Bronchial epithelial cell (primary cell): ENCODE data around the gene TMA7. TPM values are rescaled to one million over a fixed set of nuclear protein-coding genes. Genes with fewer than 3 reads are reported as not detected.
"Not testable (repeated sequence)": the region's sequence is repeated elsewhere in the genome, so short reads cannot be mapped to it uniquely, and the experiment has no call there.

ENCODE experiments used
- DNase-seq: peaks from one replicate; pipeline ENCODE4 v3.0.0-alpha.2; 2010; ENCODE audit warnings: low read depth
- FAIRE-seq: peaks from 2 replicates; lab custom pipeline; 2011; peaks lifted over from hg19 to GRCh38; lab: Jason Lieb, UNC
- H3K27me3 ChIP-seq: 2 replicates; pipeline ENCODE4 v1.5.1; 2011; ENCODE audit warnings: low read length; ENCODE audit not compliant: control insufficient read depth, insufficient read depth
- H3K36me3 ChIP-seq: 2 replicates; pipeline ENCODE4 v1.5.1; 2011; ENCODE audit warnings: low read length; ENCODE audit not compliant: control insufficient read depth, insufficient read depth
- H3K4me3 ChIP-seq: 2 replicates; pipeline ENCODE4 v1.5.1; 2011; ENCODE audit warnings: mild to moderate bottlenecking, low read depth, low read length, control low read depth
- total RNA-seq: library from RNA; depleted of rRNA; stranded (reverse); fragments of >200 nt; gene quantifications from 2 replicates; pipeline ENCODE4 v1.2.1, GENCODE V29; 2014
- TF ChIP-seq, protein P1 (sequence below): IDR thresholded peaks from 2 replicates; pipeline ENCODE4 v1.5.1; 2011; ENCODE audit warnings: mild to moderate bottlenecking, moderate library complexity, low read length, control low read depth, inconsistent platforms; ENCODE audit not compliant: insufficient read depth, severe bottlenecking

Gene TMA7
- total RNA-seq, 1 donor from 2014 or later: 190 TPM

DNA sequence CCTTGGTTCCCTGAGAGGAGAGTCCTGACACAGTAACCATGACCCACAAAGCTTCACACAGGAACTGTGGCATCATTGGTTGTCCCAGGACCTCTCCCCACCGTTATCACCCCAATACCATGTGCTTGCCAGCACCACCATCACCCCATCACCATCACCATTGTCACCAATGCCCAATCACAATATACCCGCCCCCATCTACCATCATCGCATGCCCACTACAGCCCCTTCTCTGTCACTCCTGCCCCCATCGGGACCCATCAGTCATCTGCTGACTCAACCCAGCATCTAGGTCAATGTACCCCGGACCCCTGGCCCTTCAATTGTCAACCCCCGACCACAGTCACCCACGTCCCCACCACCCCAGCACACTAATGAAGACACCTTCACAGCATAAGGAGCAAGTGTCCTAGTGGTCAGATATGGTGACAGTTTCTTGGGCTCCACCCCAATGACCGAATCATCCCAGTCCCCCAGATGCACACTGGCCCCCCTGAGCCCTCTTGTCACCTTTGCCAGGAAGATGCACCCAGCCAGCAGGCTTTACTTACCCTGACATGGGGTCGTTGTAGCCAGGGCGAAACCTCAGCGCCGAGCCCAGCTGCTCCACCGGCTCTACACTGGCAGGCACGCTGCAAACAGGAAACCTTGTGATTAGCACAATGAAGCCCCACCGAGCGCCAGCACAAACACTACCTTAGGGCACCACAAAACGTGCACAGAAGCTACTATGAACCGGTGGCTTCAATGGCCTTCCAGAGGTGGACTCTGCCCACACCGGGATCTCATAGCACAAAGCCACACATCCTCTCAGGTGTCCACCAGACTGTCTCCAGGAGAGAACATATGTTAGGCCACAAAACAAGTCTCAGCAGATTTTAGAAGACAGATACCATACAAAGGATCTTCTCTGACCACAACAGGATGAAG, 38.8 kb downstream of the TMA7 start:
- Histone ChIP-seq H3K4me3 (no peak overlapping the region), H3K27me3 (no peaks in the 10 kb centered on the region), H3K36me3 (peaks cover 2% of the 10 kb centered on the region)
- FAIRE-seq (no peak), DNase-seq (no peak)
- TF ChIP-seq, protein P1, sequence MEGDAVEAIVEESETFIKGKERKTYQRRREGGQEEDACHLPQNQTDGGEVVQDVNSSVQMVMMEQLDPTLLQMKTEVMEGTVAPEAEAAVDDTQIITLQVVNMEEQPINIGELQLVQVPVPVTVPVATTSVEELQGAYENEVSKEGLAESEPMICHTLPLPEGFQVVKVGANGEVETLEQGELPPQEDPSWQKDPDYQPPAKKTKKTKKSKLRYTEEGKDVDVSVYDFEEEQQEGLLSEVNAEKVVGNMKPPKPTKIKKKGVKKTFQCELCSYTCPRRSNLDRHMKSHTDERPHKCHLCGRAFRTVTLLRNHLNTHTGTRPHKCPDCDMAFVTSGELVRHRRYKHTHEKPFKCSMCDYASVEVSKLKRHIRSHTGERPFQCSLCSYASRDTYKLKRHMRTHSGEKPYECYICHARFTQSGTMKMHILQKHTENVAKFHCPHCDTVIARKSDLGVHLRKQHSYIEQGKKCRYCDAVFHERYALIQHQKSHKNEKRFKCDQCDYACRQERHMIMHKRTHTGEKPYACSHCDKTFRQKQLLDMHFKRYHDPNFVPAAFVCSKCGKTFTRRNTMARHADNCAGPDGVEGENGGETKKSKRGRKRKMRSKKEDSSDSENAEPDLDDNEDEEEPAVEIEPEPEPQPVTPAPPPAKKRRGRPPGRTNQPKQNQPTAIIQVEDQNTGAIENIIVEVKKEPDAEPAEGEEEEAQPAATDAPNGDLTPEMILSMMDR: no peak

DNA sequence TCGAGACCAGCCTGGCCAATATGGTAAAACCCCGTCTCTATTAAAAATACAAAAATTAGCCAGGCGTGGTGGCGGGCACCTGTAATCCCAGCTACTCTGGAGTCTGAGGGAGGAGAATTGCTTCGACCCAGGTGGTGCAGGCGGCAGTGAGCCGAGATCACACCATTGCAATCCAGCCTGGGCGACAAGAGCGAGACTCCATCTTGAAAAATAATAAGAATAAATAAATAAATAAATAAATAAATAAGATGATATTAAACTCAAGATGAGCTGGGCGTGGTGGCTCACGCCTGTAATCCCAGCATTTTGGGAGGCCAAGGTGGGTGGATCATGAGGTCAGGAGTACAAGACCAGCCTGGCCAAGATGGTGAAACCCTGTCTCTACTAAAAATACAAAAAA, 40.8 kb downstream of the TMA7 start:
- H3K4me3 ChIP-seq, DNase-seq, H3K36me3 ChIP-seq, H3K27me3 ChIP-seq, FAIRE-seq: not testable (repeated sequence)

DNA sequence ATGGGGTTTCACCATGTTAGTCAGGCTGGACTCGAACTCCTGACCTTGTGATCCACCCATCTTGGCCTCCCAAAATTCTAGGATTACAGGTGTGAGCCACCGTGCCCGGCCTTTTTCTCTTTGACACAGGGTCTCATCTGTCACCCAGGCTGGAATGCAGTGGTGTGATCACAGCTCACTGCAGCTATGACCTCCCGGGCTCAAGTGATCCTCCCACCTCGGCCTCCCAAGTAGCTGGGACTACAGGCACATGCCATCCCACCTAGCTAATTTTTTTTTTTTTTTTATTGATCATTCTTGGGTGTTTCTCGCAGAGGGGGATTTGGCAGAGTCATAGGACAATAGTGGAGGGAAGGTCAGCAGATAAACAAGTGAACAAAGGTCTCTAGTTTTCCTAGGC, 42.8 kb downstream of the TMA7 start:
- not testable (repeated sequence) for H3K36me3 ChIP-seq, H3K4me3 ChIP-seq, H3K27me3 ChIP-seq, DNase-seq, FAIRE-seq

DNA sequence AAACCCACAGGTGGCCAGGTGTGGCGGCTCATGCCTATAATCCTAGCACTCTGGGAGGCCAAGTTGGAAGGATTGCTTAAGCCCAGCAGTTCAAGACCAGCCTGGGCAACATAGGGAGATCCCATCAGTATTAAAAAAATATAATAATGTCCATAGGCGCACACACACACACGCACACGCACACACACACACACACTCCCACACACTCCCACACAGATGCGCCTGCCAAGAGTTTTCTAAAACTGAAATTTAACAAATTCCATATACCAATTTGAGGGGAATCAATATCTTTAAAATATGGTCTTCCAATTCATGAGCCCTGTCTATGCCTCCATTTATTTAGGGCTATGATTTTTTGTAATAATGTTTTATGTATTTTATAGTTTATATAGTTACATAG, 46.9 kb downstream of the TMA7 start:
- FAIRE-seq: no peak
- Histone ChIP-seq H3K27me3 (no peaks in the 10 kb centered on the region), H3K36me3 (no peaks in the 10 kb centered on the region), H3K4me3 (no peak overlapping the region)
- TF ChIP-seq, protein P1: no peak
- no peak for DNase-seq

DNA sequence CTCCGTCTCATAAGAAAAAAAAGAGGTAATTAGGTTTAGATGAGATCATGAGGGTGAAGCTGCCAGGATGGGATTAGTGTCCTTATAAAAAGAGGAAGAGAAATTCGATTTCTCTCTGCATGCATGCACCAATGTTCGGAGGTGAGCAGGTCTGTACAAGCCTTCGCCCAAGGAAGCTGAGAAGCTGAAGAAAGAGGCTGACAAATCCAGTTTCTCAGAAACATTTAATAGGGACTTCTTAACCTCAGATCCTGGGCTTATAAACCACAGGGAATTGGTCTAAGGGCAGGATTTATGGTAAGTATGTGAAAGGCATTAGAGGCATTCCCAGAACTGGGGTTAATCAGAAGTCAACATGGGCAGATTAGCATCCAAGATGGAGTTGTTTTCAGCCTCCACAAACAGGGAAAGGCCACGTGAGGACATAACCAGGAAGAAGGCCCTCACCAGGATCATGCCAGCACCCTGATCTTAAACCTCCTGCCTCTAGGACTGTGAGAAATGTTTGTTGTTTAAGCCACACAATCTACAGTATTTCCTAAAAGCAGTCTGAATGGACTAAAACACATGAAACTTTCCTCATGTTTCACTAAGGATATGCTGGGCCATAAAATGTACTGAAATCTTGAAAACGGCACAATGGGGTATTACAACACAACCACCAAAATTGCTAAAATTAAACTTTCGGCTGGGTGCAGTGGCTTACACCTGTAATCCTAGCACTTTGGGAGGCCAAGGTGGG, 52.6 kb downstream of the TMA7 start:
- peak; percentile 96 for DNase-seq
- TF ChIP-seq, protein P1: no peak
- H3K4me3 ChIP-seq: no peak overlapping the region

DNA sequence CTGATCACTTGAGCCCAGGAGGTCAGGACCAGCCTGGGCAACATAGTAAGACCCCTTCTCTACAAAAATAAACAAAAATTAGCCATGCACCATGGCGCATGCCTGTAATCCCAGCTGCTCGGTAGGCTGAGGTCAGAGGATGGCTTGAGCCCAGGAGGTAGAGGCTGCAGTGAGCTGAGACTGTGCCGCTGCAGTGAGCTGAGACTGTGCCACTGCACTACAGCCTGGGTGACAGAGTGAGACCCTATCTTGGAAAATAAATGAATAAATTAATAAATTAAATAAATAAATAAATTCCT, 53.1 kb downstream of the TMA7 start:
- TF ChIP-seq, protein P1: no peak
- H3K27me3 ChIP-seq: no peaks in the 10 kb centered on the region
- FAIRE-seq (no peak), DNase-seq (no peak)
- no peaks in the 10 kb centered on the region for H3K36me3 ChIP-seq
- no peak overlapping the region for H3K4me3 ChIP-seq

More for the DNA sequence above, 52.6 kb downstream of the TMA7 start:
- Histone ChIP-seq H3K36me3 (no peaks in the 10 kb centered on the region), H3K27me3 (no peaks in the 10 kb centered on the region)
- no peak for FAIRE-seq

Other genes with a start within 250 kb of the TMA7 start
- gene CAMP, start 216.8 kb upstream of the TMA7 start, total RNA-seq: 11.3 and 22.1 TPM in 2 replicates
- gene ZNF589, start 199.2 kb upstream of the TMA7 start, total RNA-seq: 3.7 and 5.8 TPM in 2 replicates
- 31.7 and 40.8 TPM in 2 replicates for gene NME6, start 138.9 kb upstream of the TMA7 start, total RNA-seq
- not detected in 2 replicates for gene SPINK8, start 106.6 kb upstream of the TMA7 start, total RNA-seq
- gene FBXW12, start 68.0 kb upstream of the TMA7 start, total RNA-seq: not detected in 2 replicates
- gene PLXNB1, start 10.2 kb upstream of the TMA7 start, total RNA-seq: 63.7 and 90.4 TPM in 2 replicates
- 48.4 and 55.3 TPM in 2 replicates for gene CCDC51, start 138 bp upstream of the TMA7 start, total RNA-seq
- 4.1 and 5.5 TPM in 2 replicates for gene ATRIP, start 6.5 kb downstream of the TMA7 start, total RNA-seq
- 87.1 and 131 TPM in 2 replicates for gene SHISA5, start 63.9 kb downstream of the TMA7 start, total RNA-seq
- 18.2 and 20.2 TPM in 2 replicates for gene PFKFB4, start 116.5 kb downstream of the TMA7 start, total RNA-seq
- 9.6 and 12.9 TPM in 2 replicates for gene UCN2, start 123.5 kb downstream of the TMA7 start, total RNA-seq
- 147 and 173 TPM in 2 replicates for gene COL7A1, start 155.1 kb downstream of the TMA7 start, total RNA-seq
- gene UQCRC1, start 169.4 kb downstream of the TMA7 start, total RNA-seq: 473 and 946 TPM in 2 replicates
- not detected in 2 replicates for gene TMEM89, start 181.5 kb downstream of the TMA7 start, total RNA-seq
- gene SLC26A6, start 195.2 kb downstream of the TMA7 start, total RNA-seq: 33.8 and 45.8 TPM in 2 replicates
- 1.0 and 1.1 TPM in 2 replicates for gene CELSR3, start 222.6 kb downstream of the TMA7 start, total RNA-seq
- 10.5 and 14.3 TPM in 2 replicates for gene NCKIPSD, start 245.7 kb downstream of the TMA7 start, total RNA-seq